HCT116 (cell line): ENCODE measurements around the gene DUSP3. TPM values are rescaled to one million over a fixed set of nuclear protein-coding genes. Genes with fewer than 3 reads are reported as not detected.
A peak's percentile ranks its signal among the peaks of the same experiment; 100 is the strongest.

Source experiments
- ATAC-seq: fragments of 200-7000 bp; cut with Tn5 transposase; 2 replicates; pipeline ENCODE4 v1.9.1; 2020; ENCODE audit warnings: mild to moderate bottlenecking, moderate library complexity
- BruUV-seq: library from RNA; stranded (reverse); fragments of 400-500 nt; replicated peaks from 2 replicates; lab custom pipeline; 2021; lab: Mats Ljungman, UMichigan
- CTCF ChIA-PET: fragments of 300-600 bp; sonication (Branson Sonifier 250); formaldehyde crosslinking; loops from one replicate; lab custom pipeline; 2021; ENCODE audit warnings: antibody characterized with exemption; lab: Charles Lee
- POLR2A ChIA-PET: fragments of 300-600, 350-600 bp; sonication (Branson Sonifier 250); formaldehyde crosslinking; loops from one replicate; lab custom pipeline; 2021; ENCODE audit warnings: antibody characterized with exemption; lab: Charles Lee
- RAD21 ChIA-PET, 2 experiments: fragments of 300-600 bp; sonication (Branson Sonifier 250); formaldehyde crosslinking; loops; one replicate each; lab custom pipeline; 2023; ENCODE audit warnings: low total read pairs in 2 of 2; ENCODE audit not compliant: uncharacterized antibody in 2 of 2, unreplicated experiment in 2 of 2, low non-redundant PET in 1 of 2; lab: Charles Lee
- DNase-seq: peaks from one replicate; pipeline ENCODE4 v3.0.0-alpha.2; 2010; ENCODE audit warnings: low read depth, low spot score
- H2AFZ ChIP-seq: fragments of 200-600 bp; shearing (Covaris generic), sonication (generic); 2 replicates; pipeline ENCODE4 v1.6.1; 2017; ENCODE audit warnings: low read depth, mixed run types, mixed read lengths, antibody characterized with exemption, low read length; ENCODE audit not compliant: poor library complexity, severe bottlenecking
- H3K27ac ChIP-seq: 2 replicates; pipeline ENCODE4 v1.5.1; 2012; ENCODE audit warnings: low read depth, low read length
- H3K27me3 ChIP-seq: fragments of 200-600 bp; sonication (generic); 2 replicates; pipeline ENCODE4 v1.6.1; 2016; ENCODE audit warnings: mixed run types, low read length, mixed read lengths; ENCODE audit not compliant: insufficient read depth
- H3K36me3 ChIP-seq, 2 experiments: fragments of 200-500 bp in 1 of 2; fragments of 200-600 bp in 1 of 2; sonication (Bioruptor generic) in 1 of 2; sonication (generic) in 1 of 2; 2 replicates each; pipeline versions ENCODE4 v1.5.1 to v1.6.1; 2014 to 2016; ENCODE audit warnings: low read length in 2 of 2, inconsistent platforms in 1 of 2, mixed read lengths in 1 of 2, mixed run types in 1 of 2; ENCODE audit not compliant: insufficient read depth in 2 of 2, control insufficient read depth in 1 of 2
- H3K4me1 ChIP-seq, 2 experiments: fragments of 200-600 bp in 1 of 2; sonication (generic) in 1 of 2; 2 replicates each; pipeline versions ENCODE4 v1.5.1 to v1.6.1; 2012 to 2017; ENCODE audit warnings: low read length in 2 of 2, inconsistent platforms in 1 of 2, mild to moderate bottlenecking in 1 of 2, mixed read lengths in 1 of 2, mixed run types in 1 of 2, moderate library complexity in 1 of 2; ENCODE audit not compliant: insufficient read depth in 2 of 2, control insufficient read depth in 1 of 2
- H3K4me2 ChIP-seq: fragments of 200-600 bp; sonication (generic); 2 replicates; pipeline ENCODE4 v1.6.1; 2017; ENCODE audit warnings: mixed run types, low read length, mixed read lengths
- H3K4me3 ChIP-seq, 2 experiments: fragments of 200-600 bp in 1 of 2; sonication (generic) in 1 of 2; replicated peaks in 1 of 2; 2 replicates each; pipeline ENCODE4 v1.5.1; 2011 to 2016; ENCODE audit warnings: low read length in 2 of 2, control low read depth in 1 of 2, low read depth in 1 of 2, mild to moderate bottlenecking in 1 of 2, mixed read lengths in 1 of 2, mixed run types in 1 of 2
- H3K79me2 ChIP-seq: fragments of 200-600 bp; sonication (generic); 2 replicates; pipeline ENCODE4 v1.6.1; 2017; ENCODE audit warnings: mild to moderate bottlenecking, mixed run types, low read length, moderate library complexity, mixed read lengths; ENCODE audit not compliant: insufficient read depth
- H3K9ac ChIP-seq: fragments of 200-600 bp; sonication (generic); 2 replicates; pipeline ENCODE4 v1.6.1; 2016; ENCODE audit warnings: low read length, mixed read lengths
- H3K9me2 ChIP-seq: fragments of 200-600 bp; sonication (generic), shearing (Covaris generic); 2 replicates; pipeline ENCODE4 v1.6.1; 2017; ENCODE audit warnings: mixed run types, mild to moderate bottlenecking, moderate library complexity; ENCODE audit not compliant: insufficient read depth
- H3K9me3 ChIP-seq, 2 experiments: fragments of 200-500 bp in 1 of 2; fragments of 200-600 bp in 1 of 2; sonication (Bioruptor generic) in 1 of 2; sonication (generic) in 1 of 2; 2 replicates each; pipeline ENCODE4 v1.6.1; 2014 to 2017; ENCODE audit warnings: low read length in 2 of 2, mixed read lengths in 2 of 2, inconsistent platforms in 1 of 2, low read depth in 1 of 2, mild to moderate bottlenecking in 1 of 2, mixed run types in 1 of 2, moderate library complexity in 1 of 2; ENCODE audit not compliant: control insufficient read depth in 1 of 2, insufficient read depth in 1 of 2
- H4K20me1 ChIP-seq: fragments of 200-600 bp; sonication (generic), shearing (Covaris generic); 2 replicates; pipeline ENCODE4 v1.6.1; 2017; ENCODE audit warnings: mixed run types, mild to moderate bottlenecking, moderate library complexity; ENCODE audit not compliant: insufficient read depth
- ELF1 ChIP-seq: IDR thresholded peaks from 2 replicates; pipeline ENCODE4 v1.6.1; 2012; ENCODE audit warnings: low read depth, borderline replicate concordance
- EZH2 ChIP-seq: fragments of 200-600 bp; sonication (generic); IDR thresholded peaks from 2 replicates; pipeline ENCODE4 v1.6.1; 2017; ENCODE audit warnings: antibody characterized with exemption, mixed run types
- RAD21 ChIP-seq: IDR thresholded peaks from 2 replicates; pipeline ENCODE4 v1.6.1; 2012; ENCODE audit warnings: low read depth, mild to moderate bottlenecking
- YY1 ChIP-seq: IDR thresholded peaks from 2 replicates; pipeline ENCODE4 v1.6.1; 2011; ENCODE audit warnings: low read length, low read depth, moderate library complexity, mild to moderate bottlenecking; ENCODE audit not compliant: insufficient replicate concordance; ENCODE audit errors: extremely low read depth
- ZNF274 ChIP-seq: fragments of 200-500 bp; sonication (Bioruptor generic); IDR thresholded peaks from 2 replicates; pipeline ENCODE4 v1.6.1; 2014; ENCODE audit warnings: mild to moderate bottlenecking, low read depth, low read length, inconsistent platforms
- intact Hi-C: fragments of 100-400 bp; cut with micrococcal nuclease; formaldehyde crosslinking; loops from 2 replicates; pipeline ENCODE4 v1.10.0; 2022
- total RNA-seq: library from RNA; stranded (reverse); gene quantifications from one replicate; pipeline ENCODE4 v1.2.1, GENCODE V29; 2021; ENCODE audit not compliant: unreplicated experiment
- TF ChIP-seq, protein P1 (sequence below), 3 experiments: fragments of 200-600 bp in 1 of 3; sonication (generic) in 1 of 3; IDR thresholded peaks in 2 of 3; conservative IDR thresholded peaks in 1 of 3; 2 replicates each; pipeline ENCODE4 v1.5.1; 2012 to 2017; ENCODE audit warnings: low read depth in 2 of 3, low read length in 2 of 3, antibody characterized with exemption in 1 of 3, borderline replicate concordance in 1 of 3, control low read depth in 1 of 3, mild to moderate bottlenecking in 1 of 3, mixed read lengths in 1 of 3, mixed run types in 1 of 3, moderate library complexity in 1 of 3; ENCODE audit not compliant: insufficient read depth in 1 of 3
- TF ChIP-seq, protein P2 (sequence below): IDR thresholded peaks from 2 replicates; pipeline ENCODE4 v1.6.1; 2012

Gene DUSP3
- total RNA-seq, 1 experiment from 2014 or later: 29.6 TPM

DNA sequence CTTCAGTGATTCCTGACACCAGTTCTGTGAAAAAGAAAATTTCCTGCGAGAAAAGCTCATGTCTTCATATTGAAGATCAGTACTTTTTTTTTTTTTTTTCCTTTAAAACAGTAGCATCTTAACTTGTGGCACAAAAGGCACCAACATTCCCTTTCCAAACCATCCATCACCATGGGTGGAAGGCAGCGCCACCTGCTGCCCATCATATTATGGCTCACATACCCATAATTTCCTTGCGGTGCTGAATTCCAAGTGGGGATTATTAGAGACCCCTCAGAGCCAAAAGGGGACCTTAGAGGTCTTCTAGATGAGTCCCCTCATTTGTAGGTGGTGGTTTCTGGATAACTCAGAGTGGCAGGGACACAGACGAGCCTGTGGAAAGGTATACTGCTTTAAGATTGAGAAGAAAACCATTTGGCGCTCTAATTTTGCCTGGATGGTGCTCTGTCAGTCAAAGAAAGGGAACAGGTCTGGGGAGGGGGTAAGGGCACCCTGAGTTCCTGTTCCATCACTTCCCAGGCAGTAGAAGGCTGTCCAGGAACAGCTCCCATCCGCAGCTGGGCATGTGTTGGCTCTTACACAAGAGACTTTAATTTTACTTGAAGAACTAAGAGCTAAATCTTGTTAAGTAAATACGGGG, 12.2 kb downstream of the DUSP3 start:
- no peak overlapping the region for H3K27ac ChIP-seq
- no peak overlapping the region for H3K4me2 ChIP-seq
- H3K27me3 ChIP-seq: no peaks in the 10 kb centered on the region
- BruUV-seq: no TSS peak
- H2AFZ ChIP-seq: no peak overlapping the region
- TF ChIP-seq, protein P1, sequence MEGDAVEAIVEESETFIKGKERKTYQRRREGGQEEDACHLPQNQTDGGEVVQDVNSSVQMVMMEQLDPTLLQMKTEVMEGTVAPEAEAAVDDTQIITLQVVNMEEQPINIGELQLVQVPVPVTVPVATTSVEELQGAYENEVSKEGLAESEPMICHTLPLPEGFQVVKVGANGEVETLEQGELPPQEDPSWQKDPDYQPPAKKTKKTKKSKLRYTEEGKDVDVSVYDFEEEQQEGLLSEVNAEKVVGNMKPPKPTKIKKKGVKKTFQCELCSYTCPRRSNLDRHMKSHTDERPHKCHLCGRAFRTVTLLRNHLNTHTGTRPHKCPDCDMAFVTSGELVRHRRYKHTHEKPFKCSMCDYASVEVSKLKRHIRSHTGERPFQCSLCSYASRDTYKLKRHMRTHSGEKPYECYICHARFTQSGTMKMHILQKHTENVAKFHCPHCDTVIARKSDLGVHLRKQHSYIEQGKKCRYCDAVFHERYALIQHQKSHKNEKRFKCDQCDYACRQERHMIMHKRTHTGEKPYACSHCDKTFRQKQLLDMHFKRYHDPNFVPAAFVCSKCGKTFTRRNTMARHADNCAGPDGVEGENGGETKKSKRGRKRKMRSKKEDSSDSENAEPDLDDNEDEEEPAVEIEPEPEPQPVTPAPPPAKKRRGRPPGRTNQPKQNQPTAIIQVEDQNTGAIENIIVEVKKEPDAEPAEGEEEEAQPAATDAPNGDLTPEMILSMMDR (IDR thresholded peaks at IDR 0.05 in 2 of 3, conservative IDR thresholded peaks at IDR 0.05 in 1 of 3; ENCODE audit: borderline replicate concordance in 1 of 3, insufficient read depth in 1 of 3, low read depth in 2 of 3, low read length in 2 of 3): peak; percentile 56 to 97 (median 90); a peak in 5 of 6 replicates
- TF ChIP-seq EZH2: no peak
- TF ChIP-seq RAD21: peak; percentile 50; the same call in 1 of the 2 replicates
- TF ChIP-seq, protein P2, sequence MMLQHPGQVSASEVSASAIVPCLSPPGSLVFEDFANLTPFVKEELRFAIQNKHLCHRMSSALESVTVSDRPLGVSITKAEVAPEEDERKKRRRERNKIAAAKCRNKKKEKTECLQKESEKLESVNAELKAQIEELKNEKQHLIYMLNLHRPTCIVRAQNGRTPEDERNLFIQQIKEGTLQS: no peak
- TF ChIP-seq ZNF274: no peak
- no peak for TF ChIP-seq ELF1
- TF ChIP-seq YY1: no peak
- H3K9me3 ChIP-seq: no peaks in the 10 kb centered on the region
- no peak overlapping the region for H3K9ac ChIP-seq
- ATAC-seq: peak; percentile 79
- intact Hi-C loops: no loop called here
- no peaks in the 10 kb centered on the region for H3K9me2 ChIP-seq
- H3K4me3 ChIP-seq: no peak overlapping the region
- POLR2A ChIA-PET: no interaction called here
- H3K36me3 ChIP-seq: peaks cover 4 to 20% of the 10 kb centered on the region in 2 experiments; a peak in 3 of 4 replicates
- H3K79me2 ChIP-seq: no peaks in the 10 kb centered on the region
- no peaks in the 10 kb centered on the region for H3K4me1 ChIP-seq
- RAD21 ChIA-PET: interaction anchor here in 1 of 2 experiments (1.4 kb wide), 1 partner anchor 73 kb away, joined by 3 read pairs; no protein-coding TSS in a partner anchor
- no peaks in the 10 kb centered on the region for H4K20me1 ChIP-seq
- CTCF ChIA-PET: interaction anchor here (0.7 to 3.6 kb wide), 9 partner anchors 12 to 1055 kb away, joined by 3 to 47 read pairs (median 7); partner anchors contain the start of genes CD300LG and DUSP3
- DNase-seq: peak; percentile 39
